Measurements from ENCODE around the gene JAGN1. TPM values are rescaled to one million over a fixed set of nuclear protein-coding genes. Genes with fewer than 3 reads are reported as not detected.
A peak's percentile ranks its signal among the peaks of the same experiment; 100 is the strongest.

The JAGN1 gene
- total and polyA plus RNA-seq, 9 of the 15 experiments (the other 6 are each of a cell fraction or from before 2014, with no cell fraction given) = 31.6 to 77.8 (median 40.3) TPM

DNA sequence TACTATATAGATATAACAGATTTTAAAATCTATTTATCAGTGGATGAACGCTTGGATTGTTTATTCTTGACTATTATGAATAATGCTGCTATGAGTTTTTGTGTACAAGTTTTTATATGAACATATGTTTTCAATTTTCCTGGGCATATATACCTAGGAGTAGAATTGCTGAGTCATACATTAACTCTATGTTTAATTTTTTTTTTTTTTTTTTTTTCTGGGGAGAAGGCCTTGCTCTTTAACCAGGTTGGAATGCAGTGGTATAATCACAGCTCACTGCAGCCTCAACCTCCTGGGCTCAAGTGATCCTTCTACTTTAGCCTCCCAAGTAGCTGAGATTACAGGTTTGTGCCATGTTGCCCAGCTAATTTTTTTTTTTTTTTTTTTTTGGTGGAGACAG, 19.4 kb upstream of the JAGN1 start (continued):
- TF ChIP-seq, protein P1, sequence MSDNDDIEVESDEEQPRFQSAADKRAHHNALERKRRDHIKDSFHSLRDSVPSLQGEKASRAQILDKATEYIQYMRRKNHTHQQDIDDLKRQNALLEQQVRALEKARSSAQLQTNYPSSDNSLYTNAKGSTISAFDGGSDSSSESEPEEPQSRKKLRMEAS (CRISPR knock-in tag; IDR thresholded peaks at IDR 0.05) = no peak
- peak; percentile 100 for TF ChIP-seq ZNF316 (IDR thresholded peaks at IDR 0.05)
- TF ChIP-seq TOE1 (IDR thresholded peaks at IDR 0.05; ENCODE audit: borderline replicate concordance) = no peak
- TF ChIP-seq TOE1 (CRISPR knock-in tag; IDR thresholded peaks at IDR 0.05; ENCODE audit: borderline replicate concordance, low read depth) = no peak
- TF ChIP-seq RFX5 (IDR thresholded peaks at IDR 0.05; ENCODE audit: low read depth, low read length) = no peak
- TF ChIP-seq CBX8 (IDR thresholded peaks at IDR 0.05; ENCODE audit: borderline replicate concordance, extremely low read depth, low read depth, low read length, poor library complexity, severe bottlenecking) = no peak
- no peak for TF ChIP-seq RBBP5 (IDR thresholded peaks at IDR 0.05; ENCODE audit: borderline replicate concordance, insufficient read depth, low read length, poor library complexity, severe bottlenecking)
- TF ChIP-seq SP2 (IDR thresholded peaks at IDR 0.05; ENCODE audit: extremely low read depth, low read depth, low read length, poor library complexity, severe bottlenecking) = no peak
- peak; percentile 62 for TF ChIP-seq SMARCE1 (IDR thresholded peaks at IDR 0.05)
- no peak for TF ChIP-seq POLR2A (conservative IDR thresholded peaks at IDR 0.05)
- TF ChIP-seq IRF2 (CRISPR knock-in tag; IDR thresholded peaks at IDR 0.05) = no peak
- no peak for TF ChIP-seq LCOR (CRISPR knock-in tag; IDR thresholded peaks at IDR 0.05)
- no peak for TF ChIP-seq ATF1 (CRISPR knock-in tag; IDR thresholded peaks at IDR 0.05)
- TF ChIP-seq ATF1 (tag; IDR thresholded peaks at IDR 0.05) = no peak
- TF ChIP-seq, protein P2, sequence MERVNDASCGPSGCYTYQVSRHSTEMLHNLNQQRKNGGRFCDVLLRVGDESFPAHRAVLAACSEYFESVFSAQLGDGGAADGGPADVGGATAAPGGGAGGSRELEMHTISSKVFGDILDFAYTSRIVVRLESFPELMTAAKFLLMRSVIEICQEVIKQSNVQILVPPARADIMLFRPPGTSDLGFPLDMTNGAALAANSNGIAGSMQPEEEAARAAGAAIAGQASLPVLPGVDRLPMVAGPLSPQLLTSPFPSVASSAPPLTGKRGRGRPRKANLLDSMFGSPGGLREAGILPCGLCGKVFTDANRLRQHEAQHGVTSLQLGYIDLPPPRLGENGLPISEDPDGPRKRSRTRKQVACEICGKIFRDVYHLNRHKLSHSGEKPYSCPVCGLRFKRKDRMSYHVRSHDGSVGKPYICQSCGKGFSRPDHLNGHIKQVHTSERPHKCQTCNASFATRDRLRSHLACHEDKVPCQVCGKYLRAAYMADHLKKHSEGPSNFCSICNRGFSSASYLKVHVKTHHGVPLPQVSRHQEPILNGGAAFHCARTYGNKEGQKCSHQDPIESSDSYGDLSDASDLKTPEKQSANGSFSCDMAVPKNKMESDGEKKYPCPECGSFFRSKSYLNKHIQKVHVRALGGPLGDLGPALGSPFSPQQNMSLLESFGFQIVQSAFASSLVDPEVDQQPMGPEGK (CRISPR knock-in tag; IDR thresholded peaks at IDR 0.05; ENCODE audit: borderline replicate concordance) = no peak
- TF ChIP-seq SMARCC2 (IDR thresholded peaks at IDR 0.05; ENCODE audit: low read depth) = 0 out of 2 replicates have a peak, but pooled peaks have one; percentile 53
- TF ChIP-seq, protein P3, sequence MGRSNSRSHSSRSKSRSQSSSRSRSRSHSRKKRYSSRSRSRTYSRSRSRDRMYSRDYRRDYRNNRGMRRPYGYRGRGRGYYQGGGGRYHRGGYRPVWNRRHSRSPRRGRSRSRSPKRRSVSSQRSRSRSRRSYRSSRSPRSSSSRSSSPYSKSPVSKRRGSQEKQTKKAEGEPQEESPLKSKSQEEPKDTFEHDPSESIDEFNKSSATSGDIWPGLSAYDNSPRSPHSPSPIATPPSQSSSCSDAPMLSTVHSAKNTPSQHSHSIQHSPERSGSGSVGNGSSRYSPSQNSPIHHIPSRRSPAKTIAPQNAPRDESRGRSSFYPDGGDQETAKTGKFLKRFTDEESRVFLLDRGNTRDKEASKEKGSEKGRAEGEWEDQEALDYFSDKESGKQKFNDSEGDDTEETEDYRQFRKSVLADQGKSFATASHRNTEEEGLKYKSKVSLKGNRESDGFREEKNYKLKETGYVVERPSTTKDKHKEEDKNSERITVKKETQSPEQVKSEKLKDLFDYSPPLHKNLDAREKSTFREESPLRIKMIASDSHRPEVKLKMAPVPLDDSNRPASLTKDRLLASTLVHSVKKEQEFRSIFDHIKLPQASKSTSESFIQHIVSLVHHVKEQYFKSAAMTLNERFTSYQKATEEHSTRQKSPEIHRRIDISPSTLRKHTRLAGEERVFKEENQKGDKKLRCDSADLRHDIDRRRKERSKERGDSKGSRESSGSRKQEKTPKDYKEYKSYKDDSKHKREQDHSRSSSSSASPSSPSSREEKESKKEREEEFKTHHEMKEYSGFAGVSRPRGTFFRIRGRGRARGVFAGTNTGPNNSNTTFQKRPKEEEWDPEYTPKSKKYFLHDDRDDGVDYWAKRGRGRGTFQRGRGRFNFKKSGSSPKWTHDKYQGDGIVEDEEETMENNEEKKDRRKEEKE (IDR thresholded peaks at IDR 0.05; ENCODE audit: borderline replicate concordance in 1 of 2, control insufficient read depth in 1 of 2, low read depth in 2 of 2, low read length in 1 of 2) = no peak
- no peak for TF ChIP-seq JUNB (CRISPR knock-in tag; conservative IDR thresholded peaks at IDR 0.05)
- TF ChIP-seq, protein P4, sequence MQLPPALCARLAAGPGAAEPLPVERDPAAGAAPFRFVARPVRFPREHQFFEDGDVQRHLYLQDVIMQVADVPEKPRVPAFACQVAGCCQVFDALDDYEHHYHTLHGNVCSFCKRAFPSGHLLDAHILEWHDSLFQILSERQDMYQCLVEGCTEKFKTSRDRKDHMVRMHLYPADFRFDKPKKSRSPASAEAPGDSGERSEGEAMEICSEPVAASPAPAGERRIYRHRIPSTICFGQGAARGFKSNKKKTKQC (CRISPR knock-in tag; IDR thresholded peaks at IDR 0.05) = no peak
- no peak for TF ChIP-seq ZNF444 (CRISPR knock-in tag; IDR thresholded peaks at IDR 0.05)
- 0 out of 2 replicates have a peak, but pooled peaks have one; percentile 14 for TF ChIP-seq NBN (IDR thresholded peaks at IDR 0.05; ENCODE audit: low read depth)

Data from K562 (cell line).